SK-N-MC (cell line): Measurements from ENCODE around the gene MS4A15.

Experiments used
- DNase-seq: peaks from one replicate; pipeline ENCODE4 v3.0.0-alpha.2; 2011; ENCODE audit warnings: low read depth, low spot score
- H3K27ac ChIP-seq: fragments of 200-600 bp; sonication (generic); 2 replicates; pipeline ENCODE4 v1.5.1; 2016; ENCODE audit warnings: mixed run types
- H3K36me3 ChIP-seq: fragments of 200-600 bp; sonication (generic); 2 replicates; pipeline ENCODE4 v1.6.1; 2017; ENCODE audit warnings: antibody characterized with exemption, low read length, mixed read lengths; ENCODE audit not compliant: insufficient read depth
- H3K4me3 ChIP-seq: fragments of 200-600 bp; sonication (generic); 2 replicates; pipeline ENCODE4 v1.5.1; 2016
- H3K9ac ChIP-seq: fragments of 200-600 bp; sonication (generic); 2 replicates; pipeline ENCODE4 v1.8.0; 2017; ENCODE audit warnings: mixed run types, mixed read lengths; ENCODE audit not compliant: insufficient read length
- H3K9me3 ChIP-seq: fragments of 200-600 bp; sonication (generic); 2 replicates; pipeline ENCODE4 v1.6.1; 2017; ENCODE audit warnings: low read depth, mild to moderate bottlenecking, antibody characterized with exemption, low read length, moderate library complexity, mixed read lengths
- EZH2 ChIP-seq: fragments of 200-600 bp; sonication (generic); IDR thresholded peaks from one replicate; pipeline ENCODE4 v1.6.1; 2017; ENCODE audit warnings: antibody characterized with exemption
- FOXP2 ChIP-seq: optimal IDR thresholded peaks from 2 replicates; pipeline ENCODE3; 2011; ENCODE audit warnings: mild to moderate bottlenecking, moderate library complexity; ENCODE audit not compliant: insufficient read depth; ENCODE audit errors: extremely low read length, control extremely low read depth
- POLR2AphosphoS5 ChIP-seq: IDR thresholded peaks from 2 replicates; pipeline ENCODE4 v1.6.1; 2012; ENCODE audit warnings: mild to moderate bottlenecking, low read depth, low read length, borderline replicate concordance

The MS4A15 gene

DNA sequence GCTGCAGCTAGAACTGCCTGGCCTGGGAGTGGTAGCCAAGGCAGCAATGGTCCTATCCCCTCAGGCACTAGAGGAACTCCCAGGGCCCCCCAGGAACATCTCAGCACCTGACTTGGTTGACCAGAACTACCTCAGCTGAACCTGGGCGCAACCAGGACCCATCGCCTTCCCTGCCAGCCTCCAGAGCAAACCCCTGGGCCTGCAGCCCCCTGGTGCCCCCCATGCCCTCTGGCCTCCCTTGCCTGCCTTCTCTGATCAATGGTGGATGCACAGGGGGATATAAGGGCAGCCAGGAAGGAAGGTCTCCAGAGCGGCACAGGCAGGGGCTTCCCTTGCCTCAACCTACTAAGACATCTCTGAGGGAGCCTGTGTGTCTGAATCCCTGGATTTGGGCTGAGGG, 42.0 kb downstream of the MS4A15 start:
- no peak overlapping the region for H3K9ac ChIP-seq
- no peak overlapping the region for H3K27ac ChIP-seq
- TF ChIP-seq POLR2AphosphoS5 (no peak), EZH2 (no peak), FOXP2 (no peak)
- no peak overlapping the region for H3K4me3 ChIP-seq
- no peak for DNase-seq
- H3K9me3 ChIP-seq: no peaks in the 10 kb centered on the region
- H3K36me3 ChIP-seq: no peaks in the 10 kb centered on the region

DNA sequence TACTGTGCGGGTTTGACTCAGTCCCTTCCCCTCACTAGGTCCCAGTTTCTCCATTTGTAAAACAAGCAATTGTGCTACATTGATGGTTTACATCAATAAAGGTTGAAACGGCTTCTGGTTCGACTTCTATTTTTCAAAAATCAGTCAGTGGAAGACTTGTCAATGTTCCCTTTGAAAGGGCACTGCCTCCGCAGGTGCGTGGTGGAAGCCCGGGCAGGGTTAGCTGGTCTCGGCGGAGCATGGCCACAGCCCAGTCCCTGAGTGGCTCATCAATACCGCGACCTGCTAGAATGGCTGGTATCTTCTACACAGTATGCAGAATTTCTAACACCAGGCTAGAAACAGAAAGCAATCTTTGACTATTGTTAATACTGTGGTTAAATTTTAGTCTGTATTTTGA, 44.5 kb downstream of the MS4A15 start:
- TF ChIP-seq POLR2AphosphoS5: no peak
- TF ChIP-seq EZH2: no peak
- no peak for TF ChIP-seq FOXP2
- no peak overlapping the region for H3K9ac ChIP-seq
- no peak overlapping the region for H3K4me3 ChIP-seq
- H3K27ac ChIP-seq: no peak overlapping the region
- DNase-seq: no peak
- H3K9me3 ChIP-seq: no peaks in the 10 kb centered on the region
- no peaks in the 10 kb centered on the region for H3K36me3 ChIP-seq

DNA sequence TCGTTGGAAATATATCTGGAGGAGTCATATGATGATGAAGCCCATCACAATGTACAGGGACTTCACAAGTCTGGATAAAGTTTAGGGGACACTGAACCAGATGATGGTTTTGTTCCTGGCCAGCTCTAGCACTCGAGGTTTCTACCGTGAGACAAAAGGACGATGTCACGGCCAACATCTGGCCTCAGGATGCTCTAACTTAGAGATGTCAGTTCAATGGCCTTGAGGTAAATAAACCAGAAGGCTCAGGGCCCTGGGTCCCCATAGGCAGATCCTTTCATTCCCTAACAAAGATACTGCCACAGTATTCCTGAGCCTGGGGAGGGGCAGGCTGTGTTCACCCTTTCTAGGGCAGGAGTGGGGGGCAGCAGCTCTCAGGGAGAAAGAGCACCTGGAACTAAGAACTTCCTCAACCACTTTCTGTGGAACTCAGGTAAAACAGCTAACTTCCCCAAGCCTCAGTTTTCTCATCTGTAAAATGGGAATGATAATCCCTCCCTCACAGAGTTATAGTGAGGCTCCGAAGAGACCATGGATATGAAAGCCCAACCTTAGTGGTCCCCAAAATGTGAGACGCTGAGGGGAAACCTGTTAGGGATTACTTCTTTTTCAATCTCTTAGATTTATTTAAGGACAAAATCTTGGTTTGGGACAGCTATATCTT, 46.7 kb downstream of the MS4A15 start:
- no peak overlapping the region for H3K4me3 ChIP-seq
- H3K9me3 ChIP-seq: no peaks in the 10 kb centered on the region
- H3K9ac ChIP-seq: no peak overlapping the region
- no peak for DNase-seq
- H3K36me3 ChIP-seq: no peaks in the 10 kb centered on the region
- TF ChIP-seq FOXP2 (no peak), POLR2AphosphoS5 (no peak), EZH2 (no peak)
- H3K27ac ChIP-seq: no peak overlapping the region

DNA sequence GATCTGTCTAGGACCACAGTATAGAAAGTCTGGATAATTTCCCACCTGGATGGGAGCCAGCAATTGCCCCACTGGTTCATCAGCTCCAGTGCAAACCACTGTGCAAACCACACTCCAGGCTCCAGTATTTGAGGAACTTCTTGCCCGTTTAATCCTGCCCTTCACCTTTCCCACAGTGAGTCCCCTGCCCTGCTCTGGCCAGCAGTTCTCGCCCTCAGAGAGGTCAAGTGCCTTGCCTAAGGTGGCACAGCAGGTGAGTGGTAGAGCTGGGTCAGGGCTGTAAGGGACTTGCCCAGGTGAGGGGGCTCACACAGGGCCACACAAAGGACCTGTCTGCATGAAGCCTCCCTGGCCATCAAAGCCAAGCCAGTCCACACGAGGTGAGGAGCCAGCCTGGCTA, 52.6 kb downstream of the MS4A15 start:
- no peak overlapping the region for H3K9ac ChIP-seq

DNA sequence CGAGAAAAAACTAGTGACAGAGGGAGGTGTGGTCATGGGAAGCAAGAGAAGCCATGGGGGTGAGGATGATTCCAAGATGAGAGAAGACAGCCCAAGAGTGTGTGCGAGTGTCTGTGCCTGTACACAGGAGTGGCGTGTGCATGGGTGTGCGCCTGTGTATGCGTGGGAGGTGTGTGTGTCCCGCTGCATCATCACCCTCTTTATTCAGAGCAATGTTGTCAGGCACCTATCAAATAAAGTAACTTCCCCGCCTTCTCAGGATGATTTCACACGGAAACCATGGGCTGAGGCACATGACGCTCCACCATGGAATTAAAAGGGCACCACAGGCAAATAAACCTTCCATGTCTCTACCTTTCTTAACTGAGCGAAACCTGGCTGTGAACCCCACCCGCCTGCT, 53.0 kb downstream of the MS4A15 start:
- H3K4me3 ChIP-seq: no peak overlapping the region
- DNase-seq: no peak
- no peaks in the 10 kb centered on the region for H3K9me3 ChIP-seq
- no peak overlapping the region for H3K9ac ChIP-seq
- H3K27ac ChIP-seq: no peak overlapping the region
- no peaks in the 10 kb centered on the region for H3K36me3 ChIP-seq
- TF ChIP-seq FOXP2 (no peak), POLR2AphosphoS5 (no peak), EZH2 (no peak)

More for the DNA sequence above, 52.6 kb downstream of the MS4A15 start:
- H3K27ac ChIP-seq: no peak overlapping the region
- no peak overlapping the region for H3K4me3 ChIP-seq
- H3K9me3 ChIP-seq: no peaks in the 10 kb centered on the region
- TF ChIP-seq EZH2: no peak
- TF ChIP-seq FOXP2: no peak
- TF ChIP-seq POLR2AphosphoS5: no peak
- no peaks in the 10 kb centered on the region for H3K36me3 ChIP-seq
- no peak for DNase-seq

DNA sequence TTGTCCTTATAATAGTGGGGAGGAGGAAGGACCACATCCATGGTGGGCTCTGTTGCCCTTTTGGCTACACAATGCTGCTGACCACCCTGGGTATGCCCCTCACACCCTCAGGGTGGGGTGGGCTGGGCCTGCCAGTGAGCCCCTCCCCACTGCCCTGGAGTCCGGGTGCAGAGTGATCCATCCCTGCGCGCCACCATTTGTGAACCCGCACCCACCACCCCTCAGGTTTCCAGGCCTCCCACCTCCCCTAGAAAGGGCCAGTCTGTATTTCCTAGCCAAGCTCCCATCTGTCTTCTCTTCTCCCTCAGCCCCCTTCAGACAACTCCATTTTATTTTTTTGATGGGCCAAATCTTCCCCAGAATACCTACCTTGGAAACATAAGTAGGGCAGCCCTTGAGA, 53.5 kb downstream of the MS4A15 start:
- DNase-seq: no peak
- Histone ChIP-seq H3K36me3 (no peaks in the 10 kb centered on the region), H3K9me3 (no peaks in the 10 kb centered on the region), H3K9ac (no peak overlapping the region), H3K27ac (no peak overlapping the region), H3K4me3 (no peak overlapping the region)
- no peak for TF ChIP-seq EZH2
- no peak for TF ChIP-seq POLR2AphosphoS5

DNA sequence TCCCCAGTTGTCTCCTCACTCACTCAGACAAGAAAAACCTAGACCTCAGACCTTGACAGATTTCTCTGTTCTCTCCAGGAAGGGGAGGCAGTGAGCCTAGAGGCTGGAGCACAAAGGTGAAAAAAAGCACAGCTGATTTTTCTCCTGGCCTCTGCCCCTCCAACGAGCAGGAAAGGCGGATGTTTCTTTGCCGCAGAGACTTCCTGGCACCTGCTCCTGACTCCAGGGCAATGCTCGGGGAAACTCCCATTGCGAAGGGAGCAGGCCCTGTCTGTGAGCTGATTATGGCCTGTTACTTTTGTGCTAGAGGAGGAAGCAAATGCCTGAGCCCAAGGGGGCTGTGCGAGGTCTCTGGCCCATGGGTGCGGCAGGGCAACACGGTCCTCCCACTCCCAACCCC, 53.9 kb downstream of the MS4A15 start:
- H3K27ac ChIP-seq: no peak overlapping the region
- H3K36me3 ChIP-seq: no peaks in the 10 kb centered on the region
- DNase-seq: no peak
- no peak overlapping the region for H3K4me3 ChIP-seq
- no peak overlapping the region for H3K9ac ChIP-seq
- TF ChIP-seq FOXP2 (no peak), EZH2 (no peak), POLR2AphosphoS5 (no peak)
- no peaks in the 10 kb centered on the region for H3K9me3 ChIP-seq

DNA sequence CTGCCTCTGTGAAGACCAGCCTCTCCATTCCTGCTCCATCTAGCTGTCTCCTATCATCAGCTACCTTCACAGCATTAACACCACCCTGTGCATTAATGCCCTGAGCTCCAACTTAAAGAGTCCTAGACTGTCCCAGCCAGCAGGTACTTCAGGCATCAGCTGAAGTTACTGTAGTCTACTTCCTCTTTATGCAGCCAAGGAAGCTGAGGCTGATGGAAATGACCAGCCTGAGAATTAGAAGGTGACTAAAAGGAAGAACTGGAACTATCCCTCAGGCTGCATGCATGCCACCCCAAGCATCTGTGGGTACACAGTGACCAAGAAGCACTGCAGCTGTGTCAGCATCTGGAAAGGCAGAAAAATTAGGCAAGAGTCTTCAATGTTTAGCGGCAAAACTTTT, 56.7 kb downstream of the MS4A15 start:
- no peak for TF ChIP-seq EZH2
- TF ChIP-seq FOXP2: no peak
- TF ChIP-seq POLR2AphosphoS5: no peak
- no peak for DNase-seq
- H3K9ac ChIP-seq: no peak overlapping the region
- H3K36me3 ChIP-seq: no peaks in the 10 kb centered on the region
- H3K9me3 ChIP-seq: no peaks in the 10 kb centered on the region
- H3K4me3 ChIP-seq: no peak overlapping the region
- H3K27ac ChIP-seq: no peak overlapping the region

DNA sequence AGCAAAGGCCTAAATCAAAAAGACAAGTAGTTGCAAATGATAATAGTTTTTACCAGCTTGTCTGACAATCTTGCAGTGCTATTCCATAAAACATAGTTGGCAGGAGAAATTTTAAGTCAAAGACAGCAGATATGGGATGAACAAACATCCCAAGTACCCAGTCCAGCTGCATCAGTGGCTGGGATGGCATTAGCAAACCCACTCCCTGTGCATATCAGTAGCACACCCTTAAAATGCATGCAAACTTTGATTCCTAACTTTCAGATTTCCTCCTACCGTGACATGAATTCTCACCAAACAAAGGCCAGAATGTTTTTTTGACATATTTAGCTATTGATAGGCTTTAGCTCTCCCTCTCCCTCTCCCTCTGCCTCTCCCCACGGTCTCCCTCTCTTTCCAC, 57.4 kb downstream of the MS4A15 start:
- Histone ChIP-seq H3K4me3 (no peak overlapping the region), H3K27ac (no peak overlapping the region), H3K36me3 (no peaks in the 10 kb centered on the region), H3K9ac (no peak overlapping the region), H3K9me3 (no peaks in the 10 kb centered on the region)
- TF ChIP-seq POLR2AphosphoS5 (no peak), FOXP2 (no peak), EZH2 (no peak)
- DNase-seq: no peak
